ENCODE measurements around the gene CEP350.

Gene CEP350

DNA sequence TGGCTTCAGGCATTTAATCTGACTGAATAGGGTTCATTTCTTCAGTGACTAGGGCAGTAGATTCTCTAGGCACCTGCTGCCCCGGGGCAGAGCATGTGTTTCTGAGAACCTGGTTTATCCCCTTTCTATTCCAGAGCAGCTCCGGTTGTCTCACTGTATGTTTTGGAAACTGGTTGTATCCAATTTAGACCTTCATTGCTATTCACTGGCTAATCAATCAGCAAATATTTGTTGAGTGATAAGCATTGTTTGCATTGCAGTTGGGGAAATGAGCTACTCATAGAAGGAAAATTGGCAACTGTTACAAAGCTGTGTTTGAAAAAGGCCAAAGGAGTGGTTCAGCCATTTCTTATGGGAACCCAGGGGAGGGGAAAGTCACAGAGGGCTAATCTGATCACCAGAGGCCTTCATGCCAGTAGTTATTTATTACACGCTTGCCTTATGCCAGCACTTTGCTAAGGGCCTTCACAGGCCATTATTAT lies 203.0 kb downstream of the CEP350 start:
- DNase-seq (ENCODE audit: low read depth): no peak

DNA sequence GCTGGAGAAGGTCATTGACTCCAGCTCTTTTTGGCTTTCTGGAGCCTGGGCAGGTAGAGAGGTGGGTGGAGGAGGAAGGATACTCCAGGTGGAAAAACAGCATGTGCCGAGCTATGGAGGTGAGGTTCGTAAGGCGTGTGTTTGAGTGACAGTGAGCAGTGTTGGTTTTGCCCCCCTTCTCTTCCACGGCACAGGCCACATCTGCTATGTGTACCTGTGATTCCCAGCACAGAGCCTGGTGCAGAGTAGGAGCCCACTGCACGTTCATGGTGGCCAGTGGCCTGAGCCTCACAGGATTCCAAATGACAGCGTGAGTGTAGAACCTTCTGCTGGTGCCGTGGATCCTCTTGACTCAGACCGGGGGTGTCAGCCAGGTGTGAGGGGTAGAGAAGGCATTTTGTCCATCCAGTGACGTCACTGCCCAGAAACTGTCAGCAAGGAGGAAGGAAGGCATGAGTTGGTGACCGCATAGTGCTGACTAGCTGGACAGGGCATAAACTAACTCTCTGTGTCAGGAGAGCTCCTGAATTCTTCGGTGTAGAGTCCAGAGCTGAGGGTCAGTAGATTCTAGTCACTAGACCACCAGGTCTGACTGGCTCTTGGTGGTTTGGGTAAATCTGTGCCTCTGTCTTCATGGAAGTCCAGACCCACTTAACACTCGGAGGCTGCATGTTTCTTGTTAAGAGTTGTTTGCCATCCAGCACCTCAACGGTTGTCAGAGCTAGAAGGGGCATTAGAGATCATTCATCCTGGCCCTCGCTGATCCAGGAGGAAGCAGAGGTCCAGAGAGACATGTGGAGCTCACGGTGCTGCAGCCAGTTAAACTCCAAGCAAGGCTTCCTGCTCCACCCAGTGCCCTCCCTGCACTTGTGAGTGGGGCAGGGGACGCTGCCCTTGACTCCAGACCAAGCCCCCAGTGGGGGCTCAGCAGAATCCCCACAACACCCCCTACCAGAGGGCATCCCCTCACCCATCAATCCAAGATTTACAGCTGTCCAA lies 203.8 kb downstream of the CEP350 start:
- DNase-seq (ENCODE audit: low read depth): no peak

DNA sequence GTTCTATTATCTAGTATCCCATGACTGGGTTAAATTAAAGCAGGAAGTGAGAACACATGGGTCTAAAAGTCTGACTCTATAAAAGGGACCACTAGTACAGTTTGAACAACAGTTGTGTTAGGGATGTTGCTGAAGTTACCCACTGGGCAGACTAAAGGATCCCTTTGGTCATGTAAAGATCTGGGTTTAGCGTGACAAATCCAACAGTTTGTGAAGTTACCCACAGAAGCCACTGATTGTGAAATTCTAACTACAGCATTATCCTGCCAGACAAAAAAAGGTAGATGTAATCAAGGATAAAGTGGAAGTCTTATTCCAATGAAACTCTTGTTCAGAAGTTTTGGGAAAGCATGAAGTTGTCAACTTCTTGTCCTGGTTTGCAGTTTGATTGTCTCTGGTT lies 205.7 kb downstream of the CEP350 start:
- no peak for DNase-seq (ENCODE audit: low read depth)

DNA sequence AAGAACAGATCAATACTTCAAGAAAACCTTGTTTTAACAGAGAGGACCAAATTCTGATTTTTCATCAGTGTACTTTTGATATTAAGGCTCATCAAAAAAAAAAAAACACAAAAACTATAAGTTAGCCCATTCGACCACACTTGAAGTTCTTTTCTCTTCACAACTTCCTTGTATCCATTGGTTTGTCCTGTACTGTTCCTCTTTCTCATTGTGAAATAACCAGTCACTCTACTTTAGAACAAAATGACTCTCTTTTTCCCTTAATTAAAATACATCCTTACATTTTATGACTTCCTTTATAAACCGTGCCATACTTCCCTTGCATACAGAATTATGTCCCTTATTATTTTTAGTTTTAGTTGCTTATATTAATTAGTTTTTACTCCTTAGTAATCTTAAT lies 208.4 kb downstream of the CEP350 start:
- no peak for DNase-seq (ENCODE audit: low read depth)

Measured in stimulated activated CD8-positive, alpha-beta memory T cell treated with anti-CD3 and anti-CD28 coated beads, Interleukin-12 subunit alpha, Interleukin-12 subunit beta, amount 100 ng/mL, for 1 hour (primary cell).